Stimulated activated CD4-positive, alpha-beta T cell treated with anti-CD3 and anti-CD28 coated beads, Interleukin-15, amount 100 ng/mL, for 48 hours (primary cell): ENCODE results near the gene EDIL3.
"Not testable (repeated sequence)": the region's sequence is repeated elsewhere in the genome, so short reads cannot be mapped to it uniquely, and the experiment has no call there.

Experiments used
- DNase-seq, 2 donors: peaks; one replicate each; pipeline ENCODE4 v3.0.0-alpha.2; 2020; ENCODE audit warnings: low read depth in 2 of 2

Gene EDIL3

GRCh38 chr5:84299959-84300358, 84.7 kb downstream of the EDIL3 start:
- DNase-seq = no peak

DNA sequence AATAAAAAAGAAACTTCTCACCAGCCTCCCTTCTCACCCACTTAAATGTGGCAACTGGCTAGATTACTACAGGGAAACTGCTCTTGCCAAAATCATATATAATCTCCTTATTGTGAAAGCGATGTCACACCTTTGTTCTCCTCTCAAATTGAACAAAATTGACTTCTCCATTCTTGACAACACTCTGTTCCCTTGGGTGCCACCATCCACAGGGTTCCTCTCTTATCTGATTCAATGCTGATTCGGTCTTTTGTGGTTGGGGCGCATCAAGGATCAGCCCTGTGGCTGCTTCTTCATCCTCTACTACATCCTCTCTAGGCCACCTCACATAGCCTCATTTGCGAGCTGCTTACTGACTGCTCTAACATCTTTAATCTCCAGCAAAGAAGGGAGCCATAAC, 86.1 kb downstream of the EDIL3 start:
- DNase-seq = no peak

DNA sequence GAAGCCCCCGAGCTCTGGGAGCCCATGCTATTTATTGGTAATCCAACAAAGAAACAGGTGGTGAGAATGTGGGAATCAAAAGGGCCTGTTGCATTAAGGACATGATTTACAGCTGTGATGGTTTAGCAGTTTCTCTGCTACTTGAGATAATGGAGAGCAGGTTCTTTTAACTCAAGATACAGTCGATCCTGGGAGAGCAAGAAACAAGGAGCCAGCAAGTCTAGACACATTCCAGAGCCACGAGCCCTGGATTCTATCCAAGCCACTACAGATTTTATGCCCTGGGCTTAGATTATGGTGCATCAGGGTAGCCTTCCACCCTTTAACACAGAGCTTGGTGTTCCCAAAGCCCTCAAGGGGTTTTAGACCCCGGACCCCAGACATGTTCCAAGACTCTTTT, 87.0 kb downstream of the EDIL3 start:
- DNase-seq = not testable (repeated sequence)

GRCh38 chr5:84292788-84293653, 91.7 kb downstream of the EDIL3 start:
- DNase-seq = no peak

DNA sequence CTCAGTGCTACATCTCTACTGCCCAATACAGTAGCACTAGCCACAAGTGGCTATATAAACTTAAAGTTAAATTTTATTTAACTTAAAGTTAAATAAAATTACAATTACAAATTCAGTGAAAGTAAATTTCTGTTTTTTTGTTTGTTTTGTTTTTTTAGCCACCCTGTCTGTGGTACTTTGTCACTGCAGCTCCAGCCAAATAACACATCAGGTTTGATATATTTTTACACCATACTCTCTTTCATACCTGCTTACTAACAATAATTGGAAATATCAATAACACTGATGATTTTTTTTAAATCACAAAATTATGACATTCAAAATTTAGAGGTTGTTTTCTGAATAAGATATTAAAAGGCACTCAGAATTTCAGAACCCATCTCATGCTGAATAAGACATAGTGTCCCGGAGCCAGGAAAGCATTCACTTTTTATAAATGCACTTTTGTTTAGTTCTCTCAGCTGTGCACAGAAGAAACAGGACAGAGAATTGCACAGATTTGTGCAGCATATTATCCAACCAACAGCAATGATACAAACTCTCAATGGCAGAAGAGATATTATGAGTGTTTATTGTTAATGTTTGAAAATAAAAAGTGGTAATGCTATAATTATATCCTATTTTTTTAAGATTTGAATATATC, 92.6 kb downstream of the EDIL3 start:
- DNase-seq = no peak

- DNase-seq = no peak
Observed at GRCh38 chr5:84290673-84291072, 94.0 kb downstream of the EDIL3 start.

- no peak for DNase-seq
Observed at GRCh38 chr5:84290161-84290560, 94.5 kb downstream of the EDIL3 start.

GRCh38 chr5:84287951-84288350, 96.7 kb downstream of the EDIL3 start:
- no peak for DNase-seq

DNA sequence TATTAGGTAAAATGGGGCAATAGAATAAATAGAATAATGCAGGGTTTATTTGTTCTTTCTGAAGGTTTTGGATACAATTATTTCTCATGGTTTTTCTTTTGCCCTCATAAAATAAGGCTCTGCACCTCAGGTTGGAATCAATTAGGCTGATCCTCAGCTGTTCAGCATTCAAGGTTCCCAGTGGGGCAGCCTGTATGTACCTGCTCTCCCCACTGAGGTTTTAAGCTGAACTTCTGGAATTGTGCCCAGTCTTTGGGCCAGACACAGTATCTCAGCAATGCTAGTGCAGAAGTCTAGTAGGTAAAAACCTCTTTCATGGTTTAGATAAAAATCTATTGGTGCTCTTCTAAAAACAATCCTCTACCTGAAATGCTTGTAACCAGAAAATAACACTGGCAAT, 98.0 kb downstream of the EDIL3 start:
- DNase-seq = no peak

DNA sequence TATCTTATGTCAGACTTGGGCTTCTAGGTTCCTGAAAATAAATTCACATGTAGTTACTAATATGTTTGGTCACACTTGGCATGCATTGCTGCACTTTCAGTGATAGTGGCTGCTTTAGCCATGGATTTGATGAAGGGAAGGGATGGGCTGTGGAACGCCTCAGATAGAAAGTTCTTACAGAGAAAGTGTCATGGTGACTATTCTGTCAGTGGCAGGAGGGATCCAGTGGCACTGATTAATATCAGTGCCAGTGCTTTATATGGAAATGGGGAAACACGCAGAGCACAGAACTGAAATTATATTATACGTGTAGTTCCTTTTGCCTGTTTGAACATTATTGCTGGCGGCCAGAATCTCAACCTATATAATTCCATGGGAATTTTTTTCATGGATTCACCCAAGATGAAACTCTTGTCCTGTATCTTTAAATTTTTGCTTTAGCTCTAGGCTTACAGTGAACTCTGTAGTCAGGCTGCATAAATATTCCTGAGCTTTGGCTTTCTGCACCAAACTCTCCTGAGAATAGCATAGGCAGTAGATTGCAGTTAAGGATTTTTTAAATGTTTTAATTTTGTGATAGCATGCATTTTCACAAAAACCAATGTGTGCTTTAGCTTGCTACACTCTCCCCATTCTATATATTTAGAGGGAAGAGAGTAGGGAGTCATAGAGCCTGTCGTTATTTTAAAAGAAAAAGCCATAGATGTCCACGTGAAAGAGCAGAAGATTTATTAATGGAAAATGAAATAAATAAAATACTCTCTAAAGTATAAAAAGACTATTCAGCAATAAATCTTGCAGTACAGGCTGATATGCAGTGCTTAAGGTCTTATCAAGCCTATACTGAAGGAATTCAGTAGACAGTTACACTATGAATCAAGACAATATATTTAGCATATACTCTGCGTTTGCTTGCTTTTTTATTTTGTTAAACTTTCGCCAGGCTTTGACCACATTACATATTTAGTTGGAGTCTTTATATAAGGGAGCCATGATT, 98.7 kb downstream of the EDIL3 start:
- DNase-seq = no peak

- no peak for DNase-seq
Observed at GRCh38 chr5:84281383-84281782, 103.3 kb downstream of the EDIL3 start.

DNA sequence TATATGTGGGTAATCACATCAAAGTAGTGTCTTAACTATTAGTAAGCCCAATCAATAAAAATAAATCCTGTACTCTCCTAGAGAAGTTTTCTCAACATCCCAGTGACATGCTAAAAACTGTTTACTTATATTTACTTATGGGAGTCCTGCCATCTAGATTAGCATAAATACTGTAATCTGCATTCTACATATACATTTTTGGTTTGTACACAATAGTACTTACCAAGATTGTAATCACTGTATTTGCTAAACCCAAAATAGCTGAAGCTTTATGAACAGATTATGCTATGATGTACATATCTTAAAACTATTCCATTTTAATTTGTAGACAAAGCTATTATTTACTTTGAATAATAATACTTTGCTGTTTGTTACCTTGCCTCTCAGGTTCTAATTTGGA, 105.4 kb downstream of the EDIL3 start:
- DNase-seq = no peak

DNA sequence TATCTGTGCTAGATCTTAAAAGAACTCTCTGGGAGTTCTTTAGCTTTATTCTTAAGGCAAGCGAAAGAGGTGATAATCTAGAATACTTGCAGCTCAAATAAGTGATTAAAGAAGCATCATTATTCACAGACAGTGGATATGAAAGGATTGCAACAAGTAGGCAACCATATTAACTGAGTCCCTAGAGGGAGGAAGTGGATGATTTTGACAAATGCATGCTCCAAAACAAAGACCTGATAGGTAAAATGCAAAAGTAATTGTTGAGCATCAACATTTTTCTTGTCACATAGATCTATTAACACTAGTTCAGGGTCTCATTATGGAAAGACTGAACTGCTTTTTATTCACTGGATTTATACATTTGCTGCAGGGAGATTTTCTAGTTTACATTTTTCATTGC, 109.1 kb downstream of the EDIL3 start:
- DNase-seq = no peak

GRCh38 chr5:84274585-84275468, 109.9 kb downstream of the EDIL3 start:
- DNase-seq = no peak

GRCh38 chr5:84273517-84273883, 111.2 kb downstream of the EDIL3 start:
- no peak for DNase-seq

- DNase-seq = no peak
Observed at GRCh38 chr5:84272771-84273516, 111.7 kb downstream of the EDIL3 start.

DNA sequence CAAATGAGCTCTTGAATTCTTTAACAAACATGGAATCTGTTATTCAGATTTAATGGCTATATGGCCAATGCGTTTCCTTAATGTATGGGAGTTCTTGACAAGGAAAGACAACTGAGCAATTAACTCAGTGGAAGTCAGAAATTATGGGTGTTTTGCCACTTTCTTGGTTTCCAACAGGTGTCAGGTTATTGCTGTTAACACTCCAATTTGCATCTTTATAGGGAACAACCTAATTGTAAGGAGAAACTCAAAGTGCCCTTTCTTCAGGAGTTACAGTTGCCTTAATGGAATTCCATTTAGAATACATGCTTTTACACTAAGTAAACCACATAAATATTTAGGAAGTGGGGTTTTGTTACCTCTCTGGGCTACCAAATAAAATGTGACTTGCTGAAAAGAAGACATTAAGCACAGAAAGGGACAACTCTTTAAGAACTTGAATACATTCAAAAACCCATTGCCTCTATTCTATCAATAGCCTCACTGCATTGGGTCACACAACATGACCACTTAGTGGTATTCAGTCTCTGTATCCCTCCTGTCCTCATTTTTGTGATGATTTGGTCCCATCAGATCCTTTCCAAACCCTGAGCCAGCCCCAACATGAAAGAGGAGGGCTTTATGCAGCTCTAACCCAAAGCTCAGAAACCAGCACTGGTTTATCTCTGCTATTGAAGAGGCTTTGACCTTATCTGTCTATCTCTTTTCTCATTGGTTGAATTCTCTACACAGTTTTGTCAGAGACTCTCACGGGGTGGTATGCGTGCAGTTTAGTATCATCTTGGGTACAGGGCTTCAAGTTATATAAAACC, 118.7 kb downstream of the EDIL3 start:
- no peak for DNase-seq

- no peak for DNase-seq
Observed at GRCh38 chr5:84265130-84265529, 119.5 kb downstream of the EDIL3 start.

DNA sequence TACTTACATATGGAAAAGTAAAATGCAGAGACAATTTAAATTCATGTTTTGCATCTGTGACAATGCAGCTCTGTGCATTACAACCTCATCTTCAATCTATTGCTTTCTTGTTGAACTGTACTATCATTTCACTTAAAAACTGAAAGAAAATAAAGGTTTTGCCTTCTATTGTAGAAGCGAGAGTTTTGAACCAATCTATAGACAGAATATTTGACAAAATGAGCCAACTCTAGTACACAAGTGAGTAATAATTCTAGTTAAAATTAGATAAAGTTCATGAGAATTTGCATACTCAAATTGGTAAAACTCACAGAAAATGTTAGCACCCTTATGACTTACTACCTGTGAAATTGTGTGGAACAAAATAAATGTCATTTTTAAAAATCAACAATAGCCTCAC, 123.7 kb downstream of the EDIL3 start:
- DNase-seq = no peak

- no peak for DNase-seq
Observed at GRCh38 chr5:84260140-84260539, 124.5 kb downstream of the EDIL3 start.
